Activated CD4-positive, alpha-beta memory T cell treated with anti-CD3 and anti-CD28 coated beads for 36 hours (primary cell): ENCODE measurements around the gene FRS3. TPM values are rescaled to one million over a fixed set of nuclear protein-coding genes. Genes with fewer than 3 reads are reported as not detected.

Experiments
- CTCF ChIA-PET: fragments of 350-600 bp; sonication (Branson Sonifier 250); formaldehyde crosslinking; loops from one replicate; lab custom pipeline; 2021; ENCODE audit warnings: antibody characterized with exemption, inconsistent platforms; lab: Charles Lee
- POLR2A ChIA-PET: fragments of 350-600 bp; sonication (Branson Sonifier 250); formaldehyde crosslinking; loops from one replicate; lab custom pipeline; 2021; ENCODE audit warnings: antibody characterized with exemption; lab: Charles Lee
- DNase-seq: peaks from one replicate; pipeline ENCODE4 v3.0.0-alpha.2; 2020
- H3K27ac Mint-ChIP-seq: one replicate; pipeline ENCODE4 v1.8.0; 2021; ENCODE audit warnings: mixed read lengths
- H3K27me3 Mint-ChIP-seq: one replicate; pipeline ENCODE4 v1.8.0; 2021; ENCODE audit warnings: mixed read lengths
- H3K36me3 Mint-ChIP-seq: one replicate; pipeline ENCODE4 v1.8.0; 2021; ENCODE audit warnings: mixed read lengths
- H3K4me1 Mint-ChIP-seq: one replicate; pipeline ENCODE4 v1.8.0; 2021; ENCODE audit warnings: low read depth, mixed read lengths
- H3K4me3 Mint-ChIP-seq: one replicate; pipeline ENCODE4 v1.8.0; 2021; ENCODE audit warnings: mild to moderate bottlenecking, mixed read lengths
- H3K9me3 Mint-ChIP-seq: one replicate; pipeline ENCODE4 v1.8.0; 2021; ENCODE audit warnings: mixed read lengths
- intact Hi-C: fragments of 100-400 bp; cut with micrococcal nuclease; formaldehyde crosslinking; loops from one replicate; pipeline ENCODE4 v1.15.1; 2023
- total RNA-seq, 2 experiments: library from RNA; stranded (reverse); gene quantifications; one replicate each; pipeline ENCODE4 v1.2.3, GENCODE V29; 2021

Gene FRS3
- total RNA-seq, 2 experiments from 2014 or later = 4.8 to 5.5 TPM

GRCh38 chr6:41747256-41748101, 32.2 kb downstream of the FRS3 start, which contains the start of gene PGC:
Gene PGC, minus strand, starts transcription at chr6:41747397. Its CDS starts 63 bp downstream, at chr6:41747334.
- no peaks in the 10 kb centered on the region for H3K4me1 Mint-ChIP-seq
- ChIA-PET POLR2A (no interaction called here), CTCF (interaction anchor here (0.6 kb wide), 1 partner anchor 168 kb away, joined by 3 read pairs; no protein-coding TSS in a partner anchor)
- DNase-seq = no peak
- no peak within 1 kb of the TSS for H3K4me3 Mint-ChIP-seq
- H3K9me3 Mint-ChIP-seq = no peaks in the 10 kb centered on the region
- no peaks in the 10 kb centered on the region for H3K27me3 Mint-ChIP-seq
- no peaks in the 10 kb centered on the region for H3K36me3 Mint-ChIP-seq
- H3K27ac Mint-ChIP-seq = no peak within 1 kb of the TSS
- intact Hi-C loops = no loop called here

GRCh38 chr6:41746107-41746506, 33.6 kb downstream of the FRS3 start:
- Mint-ChIP-seq H3K4me1 (no peaks in the 10 kb centered on the region), H3K36me3 (no peaks in the 10 kb centered on the region), H3K4me3 (no peak overlapping the region), H3K27ac (no peak overlapping the region), H3K9me3 (no peaks in the 10 kb centered on the region), H3K27me3 (no peaks in the 10 kb centered on the region)
- CTCF ChIA-PET = no interaction called here
- POLR2A ChIA-PET = no interaction called here
- DNase-seq = no peak
- intact Hi-C loops = no loop called here

- POLR2A ChIA-PET = no interaction called here
- H3K4me1 Mint-ChIP-seq = no peaks in the 10 kb centered on the region
- intact Hi-C loops = no loop called here
- no peak overlapping the region for H3K27ac Mint-ChIP-seq
- no peaks in the 10 kb centered on the region for H3K27me3 Mint-ChIP-seq
- no peaks in the 10 kb centered on the region for H3K9me3 Mint-ChIP-seq
- CTCF ChIA-PET = no interaction called here
- H3K36me3 Mint-ChIP-seq = no peaks in the 10 kb centered on the region
- H3K4me3 Mint-ChIP-seq = no peak overlapping the region
- no peak for DNase-seq
Observed at GRCh38 chr6:41744236-41744787, 35.4 kb downstream of the FRS3 start.

- Mint-ChIP-seq H3K9me3 (no peaks in the 10 kb centered on the region), H3K36me3 (no peaks in the 10 kb centered on the region), H3K4me3 (no peak overlapping the region), H3K27me3 (no peaks in the 10 kb centered on the region), H3K4me1 (no peaks in the 10 kb centered on the region), H3K27ac (no peak overlapping the region)
- POLR2A ChIA-PET = no interaction called here
- DNase-seq = no peak
- CTCF ChIA-PET = no interaction called here
- intact Hi-C loops = no loop called here
Observed at GRCh38 chr6:41743406-41744235, 36.1 kb downstream of the FRS3 start.

GRCh38 chr6:41741625-41742490, 37.8 kb downstream of the FRS3 start:
- no peak overlapping the region for H3K4me3 Mint-ChIP-seq
- no peak overlapping the region for H3K27ac Mint-ChIP-seq

GRCh38 chr6:41740366-41741162, 39.1 kb downstream of the FRS3 start:
- intact Hi-C loops = no loop called here
- Mint-ChIP-seq H3K36me3 (no peaks in the 10 kb centered on the region), H3K9me3 (no peaks in the 10 kb centered on the region), H3K27me3 (no peaks in the 10 kb centered on the region), H3K4me1 (no peaks in the 10 kb centered on the region), H3K4me3 (no peak overlapping the region), H3K27ac (no peak overlapping the region)
- ChIA-PET CTCF (interaction anchor here (0.7 to 0.8 kb wide), 2 partner anchors 21 to 34 kb away, joined by 3 read pairs; no protein-coding TSS in a partner anchor), POLR2A (no interaction called here)
- DNase-seq = no peak

More at GRCh38 chr6:41741625-41742490, 37.8 kb downstream of the FRS3 start:
- Mint-ChIP-seq H3K4me1 (no peaks in the 10 kb centered on the region), H3K9me3 (no peaks in the 10 kb centered on the region), H3K27me3 (no peaks in the 10 kb centered on the region), H3K36me3 (no peaks in the 10 kb centered on the region)
- intact Hi-C loops = no loop called here
- no peak for DNase-seq
- POLR2A ChIA-PET = no interaction called here
- CTCF ChIA-PET = no interaction called here

- Mint-ChIP-seq H3K27ac (no peak overlapping the region), H3K9me3 (no peaks in the 10 kb centered on the region), H3K27me3 (no peaks in the 10 kb centered on the region), H3K4me1 (no peaks in the 10 kb centered on the region), H3K36me3 (no peaks in the 10 kb centered on the region), H3K4me3 (no peak overlapping the region)
- ChIA-PET POLR2A (no interaction called here), CTCF (interaction anchor here (0.6 kb wide), 1 partner anchor 1452 kb away, joined by 3 read pairs; no protein-coding TSS in a partner anchor)
- DNase-seq = no peak
- intact Hi-C loops = loop anchor here (5.0 kb wide), 1 partner anchor 38 kb away; the partner anchor contains the start of gene FRS3
Observed at GRCh38 chr6:41739041-41739440, 40.7 kb downstream of the FRS3 start.

GRCh38 chr6:41737591-41738130, 42.0 kb downstream of the FRS3 start:
- Mint-ChIP-seq H3K27me3 (no peaks in the 10 kb centered on the region), H3K36me3 (no peaks in the 10 kb centered on the region), H3K4me1 (peaks cover 13% of the 10 kb centered on the region), H3K9me3 (no peaks in the 10 kb centered on the region), H3K4me3 (no peak overlapping the region), H3K27ac (no peak overlapping the region)
- POLR2A ChIA-PET = interaction anchor here (0.6 kb wide), 1 partner anchor 12 kb away, joined by 3 read pairs; no protein-coding TSS in a partner anchor
- no peak for DNase-seq
- intact Hi-C loops = loop anchor here (5.0 kb wide), 1 partner anchor 40 kb away; the partner anchor contains the start of gene FRS3
- CTCF ChIA-PET = no interaction called here

- DNase-seq = no peak
- no peak overlapping the region for H3K27ac Mint-ChIP-seq
- no peaks in the 10 kb centered on the region for H3K36me3 Mint-ChIP-seq
- CTCF ChIA-PET = interaction anchor here (4.4 kb wide), 1 partner anchor 32 kb away, joined by 49 read pairs; no protein-coding TSS in a partner anchor
- H3K27me3 Mint-ChIP-seq = no peaks in the 10 kb centered on the region
- H3K4me3 Mint-ChIP-seq = no peak overlapping the region
- peaks cover 17% of the 10 kb centered on the region for H3K4me1 Mint-ChIP-seq
- intact Hi-C loops = loop anchor here (5.0 kb wide), 1 partner anchor 40 kb away; the partner anchor contains the start of gene FRS3
- no peaks in the 10 kb centered on the region for H3K9me3 Mint-ChIP-seq
- POLR2A ChIA-PET = no interaction called here
Observed at GRCh38 chr6:41736800-41737555, 42.7 kb downstream of the FRS3 start.
